HG03354 (cell line): ENCODE measurements around the gene CYP1A1.
A peak's percentile ranks its signal among the peaks of the same experiment; 100 is the strongest.
"Not testable (repeated sequence)": the region's sequence is repeated elsewhere in the genome, so short reads cannot be mapped to it uniquely, and the experiment has no call there.

Source experiments
- ATAC-seq: cut with Tn5 transposase; IDR thresholded peaks from one replicate; pipeline ENCODE4 v1.9.1; 2021; ENCODE audit warnings: mild to moderate bottlenecking; ENCODE audit not compliant: unreplicated experiment, poor library complexity, severe bottlenecking

CYP1A1 gene

DNA sequence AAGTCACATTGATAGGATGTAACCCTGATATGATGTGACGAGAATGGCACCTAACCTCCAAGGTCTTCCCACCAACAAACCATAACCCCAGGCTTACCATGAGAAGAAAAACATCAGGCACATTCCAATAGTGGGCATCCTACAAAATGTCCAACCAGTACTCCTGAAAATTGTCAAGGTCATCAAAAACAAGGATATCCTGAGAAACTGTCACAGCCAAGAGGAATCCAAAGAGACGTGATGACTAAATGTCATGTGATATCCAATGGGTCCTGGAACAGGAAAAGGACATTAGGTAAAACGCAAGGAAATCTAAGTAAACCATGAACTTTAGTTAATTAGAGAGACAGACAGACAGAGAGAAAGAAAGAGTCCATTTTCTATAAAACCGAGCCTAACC, 21.1 kb upstream of the CYP1A1 start:
- no peak for ATAC-seq

- ATAC-seq = no peak
Observed at GRCh38 chr15:74742422-74742821, 17.1 kb upstream of the CYP1A1 start.

DNA sequence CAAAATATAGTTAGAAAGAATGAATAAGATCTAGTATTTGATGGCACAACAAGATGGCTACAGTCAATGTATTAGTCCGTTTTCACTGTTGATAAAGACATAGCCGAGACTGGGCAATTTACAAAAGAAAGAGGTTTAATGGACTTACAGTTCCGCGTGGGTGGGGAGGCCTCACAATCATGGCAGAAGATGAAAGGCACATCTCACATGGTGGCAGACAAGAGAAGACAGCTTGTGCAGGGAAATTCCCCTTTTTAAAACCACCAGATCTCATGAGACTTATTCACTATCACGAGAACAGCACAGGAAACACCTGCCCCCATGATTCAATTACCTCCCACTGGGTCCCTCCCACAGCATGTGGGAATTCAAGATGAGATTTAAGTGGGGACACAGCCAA, 12.9 kb upstream of the CYP1A1 start:
- ATAC-seq = not testable (repeated sequence)

GRCh38 chr15:74735305-74735704, 10.0 kb upstream of the CYP1A1 start:
- ATAC-seq = no peak

DNA sequence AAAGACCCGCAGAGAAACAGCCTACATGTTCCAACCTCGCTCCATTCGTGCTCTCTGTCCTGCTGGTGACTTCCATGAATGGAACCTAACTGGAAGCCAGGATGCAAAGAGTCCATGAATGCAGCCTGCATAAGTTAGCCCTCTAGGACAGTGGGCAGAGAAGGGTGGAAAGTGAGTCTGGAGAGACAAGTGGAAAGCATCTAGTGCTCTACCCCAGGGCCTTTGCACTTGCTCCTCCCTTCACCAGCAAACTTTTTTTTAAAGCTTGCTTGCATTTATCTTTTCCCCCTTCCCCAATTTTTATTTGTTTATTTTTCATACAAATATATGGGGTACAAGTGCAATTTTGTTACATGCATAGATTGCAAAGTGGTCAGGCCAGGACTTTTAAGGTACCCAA, 7.9 kb upstream of the CYP1A1 start:
- ATAC-seq = no peak

GRCh38 chr15:74732846-74733245, 7.5 kb upstream of the CYP1A1 start:
- no peak for ATAC-seq

DNA sequence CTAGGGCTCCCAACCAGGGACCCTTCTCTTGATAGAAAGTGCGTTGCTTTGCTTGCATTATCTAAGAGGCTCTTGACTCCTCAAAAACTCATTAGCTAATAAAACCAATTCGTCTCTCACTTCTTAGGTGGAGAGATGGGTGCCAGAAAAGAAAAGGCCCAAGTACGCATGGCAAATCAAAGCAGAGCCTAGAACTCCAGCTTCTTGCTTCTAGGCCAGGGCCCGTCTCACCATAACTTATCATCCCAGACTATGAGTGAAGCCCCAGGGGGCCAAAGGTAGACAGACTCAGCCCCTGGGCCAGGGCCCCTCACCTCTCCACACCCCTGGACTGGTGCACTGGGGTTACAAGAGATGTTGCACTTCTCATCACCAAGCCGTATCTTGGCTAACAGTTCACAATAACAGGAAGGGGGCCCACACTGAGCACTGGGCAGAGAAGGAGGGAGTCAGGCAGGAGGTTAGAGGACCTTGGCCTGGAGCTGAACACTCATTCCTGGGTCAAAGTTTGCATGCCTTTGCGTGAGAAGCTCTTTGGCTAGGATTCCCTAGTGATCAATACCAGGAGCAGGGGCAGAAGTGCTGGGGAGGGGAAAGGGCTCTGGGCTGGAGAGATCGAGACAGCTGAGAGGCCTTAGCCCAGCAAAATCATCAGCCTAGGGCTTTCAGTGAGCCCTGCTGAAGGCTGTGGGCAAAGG, 5.4 kb upstream of the CYP1A1 start:
- no peak for ATAC-seq

- not testable (repeated sequence) for ATAC-seq
Observed at GRCh38 chr15:74729372-74729771, 4.0 kb upstream of the CYP1A1 start.

- ATAC-seq = not testable (repeated sequence)
Observed at GRCh38 chr15:74728699-74729098, 3.4 kb upstream of the CYP1A1 start.

DNA sequence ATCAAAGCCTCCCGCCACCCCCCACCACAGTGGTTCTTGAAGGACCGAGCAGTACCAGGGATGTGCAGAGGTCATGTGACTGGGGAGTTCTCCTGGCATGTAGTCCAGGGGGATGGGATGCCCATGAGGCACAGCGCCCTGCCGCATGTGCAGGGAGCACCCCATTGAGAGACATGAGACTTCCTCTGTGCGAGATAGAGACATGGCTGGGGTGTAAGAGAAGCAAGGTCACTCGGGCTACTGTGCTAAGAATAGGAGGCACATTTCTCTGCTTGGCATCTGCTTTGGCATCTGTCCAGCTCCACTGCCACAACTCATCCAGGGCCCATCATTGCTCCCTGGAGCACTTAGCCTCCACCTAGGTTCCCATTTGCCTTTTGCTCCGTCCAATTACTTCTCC, 2.4 kb upstream of the CYP1A1 start:
- no peak for ATAC-seq

DNA sequence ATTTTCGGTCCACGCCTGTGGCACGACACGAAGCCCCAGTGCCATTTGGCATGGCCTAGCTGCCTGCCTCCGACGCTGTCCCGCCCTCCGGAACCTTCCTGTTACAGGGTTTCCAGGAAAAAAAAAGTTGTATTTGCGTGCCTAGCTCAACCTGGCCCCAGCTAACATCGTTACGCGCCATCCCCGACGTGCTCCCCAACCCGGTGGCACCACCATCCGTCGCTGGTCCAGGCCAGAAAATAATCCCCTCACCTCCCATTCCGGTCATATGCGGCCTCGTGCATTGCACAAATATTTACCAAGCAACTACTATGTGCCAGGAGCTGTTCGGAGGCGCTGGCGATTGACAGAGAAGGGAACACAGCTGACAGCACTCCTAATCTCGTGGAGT, 1.4 kb upstream of the CYP1A1 start:
- ATAC-seq = no peak

DNA sequence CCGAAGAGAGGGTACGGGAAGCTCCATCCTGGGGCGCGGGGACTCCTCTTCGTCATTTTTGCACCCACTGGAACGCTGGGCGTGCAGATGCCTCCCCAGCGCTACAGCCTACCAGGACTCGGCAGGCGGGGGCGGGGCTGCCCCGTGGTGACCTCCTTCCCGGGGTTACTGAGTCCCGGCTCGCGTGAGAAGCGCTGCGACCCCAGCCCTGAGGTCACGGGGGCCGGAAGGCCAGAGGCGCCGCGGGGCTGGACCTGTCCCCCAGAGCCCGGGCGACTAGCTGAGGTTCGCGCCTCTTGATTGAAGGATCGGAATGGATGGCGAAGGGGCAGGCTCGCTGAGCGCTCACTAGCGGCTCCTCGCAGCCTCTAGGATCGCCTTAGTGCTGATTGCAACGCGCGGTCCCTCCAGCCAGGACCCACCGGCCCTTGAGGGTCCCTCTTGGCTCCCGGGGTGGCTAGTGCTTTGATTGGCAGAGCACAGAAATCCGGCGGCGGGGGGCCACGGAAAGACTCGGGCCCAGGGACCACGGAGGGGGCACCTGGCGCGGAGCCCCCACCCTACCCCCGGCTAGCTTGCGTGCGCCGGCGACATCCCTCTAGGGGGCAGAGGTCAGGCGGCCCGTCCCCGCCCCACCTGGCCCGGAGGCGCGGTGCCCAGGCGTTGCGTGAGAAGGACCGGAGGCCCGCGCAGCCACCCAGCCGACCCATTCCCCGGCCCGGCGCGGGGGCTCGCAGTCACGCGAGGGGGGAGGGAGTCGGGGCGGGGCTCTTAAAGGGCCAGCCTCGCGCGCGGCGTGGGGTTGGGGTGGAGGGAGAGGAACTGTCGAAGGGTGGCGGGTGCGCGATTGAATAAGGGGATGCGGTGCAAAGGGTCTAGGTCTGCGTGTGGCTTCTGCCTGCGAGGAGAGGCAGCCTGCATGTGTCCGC, 781 bp upstream of the CYP1A1 start:
- ATAC-seq = peak; percentile 50

- ATAC-seq = no peak
Observed at GRCh38 chr15:74724570-74725224, 631 bp downstream of the CYP1A1 start.

- no peak for ATAC-seq
Observed at GRCh38 chr15:74723754-74724334, 1.5 kb downstream of the CYP1A1 start.

- ATAC-seq = no peak
Observed at GRCh38 chr15:74723187-74723586, 2.1 kb downstream of the CYP1A1 start.

DNA sequence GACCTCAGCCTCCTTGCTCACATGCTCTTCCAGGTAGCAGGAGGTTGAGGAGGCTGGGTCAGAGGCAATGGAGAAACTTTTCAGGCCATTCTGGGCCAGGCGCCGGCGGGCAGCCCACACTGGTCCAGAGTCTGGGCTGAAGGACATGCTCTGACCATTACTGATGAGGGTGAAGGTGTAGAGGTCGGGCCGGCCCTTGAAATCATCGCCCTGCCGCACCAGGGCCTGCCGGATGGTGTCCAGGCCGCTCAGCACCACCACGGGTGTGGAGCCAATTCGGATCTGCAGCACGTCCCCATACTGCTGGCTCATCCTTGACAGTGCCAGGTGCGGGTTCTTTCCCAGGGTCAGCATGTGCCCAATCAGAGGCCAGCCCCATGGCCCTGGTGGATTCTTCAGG, 2.7 kb downstream of the CYP1A1 start:
- no peak for ATAC-seq

DNA sequence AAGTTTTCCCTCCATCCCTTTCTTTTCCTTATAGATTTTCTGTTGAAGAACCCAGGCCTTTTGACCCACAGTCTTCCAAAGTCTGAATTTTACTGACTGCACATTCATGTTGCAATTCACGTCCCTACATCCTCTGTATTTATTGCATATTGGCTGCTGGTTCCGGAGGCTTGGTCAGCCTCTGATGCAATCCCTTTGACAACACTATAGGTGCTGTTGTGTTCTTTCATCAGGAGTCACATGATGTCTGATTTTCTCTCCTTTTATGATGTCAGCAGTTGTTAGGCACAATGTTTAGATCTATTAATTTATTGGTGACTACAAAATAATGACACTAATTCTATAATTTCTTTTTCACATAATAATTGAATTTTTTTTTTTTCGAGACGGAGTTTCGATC, 8.7 kb downstream of the CYP1A1 start:
- ATAC-seq = no peak

DNA sequence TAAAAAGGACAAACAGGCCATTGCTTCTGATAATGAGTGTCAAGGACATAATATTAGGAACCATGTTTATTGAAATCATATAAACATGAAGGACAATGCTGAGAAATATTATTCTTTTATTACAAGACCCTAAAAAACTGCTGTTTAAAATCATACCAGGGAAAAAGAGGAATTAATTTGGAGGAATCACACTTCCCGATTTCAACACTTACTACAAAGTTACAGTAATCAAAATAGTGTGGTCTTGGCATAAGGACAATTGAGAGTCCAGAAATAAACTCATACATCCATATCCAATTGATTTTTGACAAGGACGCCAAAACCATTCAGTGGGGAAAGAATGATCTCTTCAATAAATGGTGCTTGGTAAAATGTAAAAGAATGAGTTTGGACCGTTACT, 13.0 kb downstream of the CYP1A1 start:
- no peak for ATAC-seq

DNA sequence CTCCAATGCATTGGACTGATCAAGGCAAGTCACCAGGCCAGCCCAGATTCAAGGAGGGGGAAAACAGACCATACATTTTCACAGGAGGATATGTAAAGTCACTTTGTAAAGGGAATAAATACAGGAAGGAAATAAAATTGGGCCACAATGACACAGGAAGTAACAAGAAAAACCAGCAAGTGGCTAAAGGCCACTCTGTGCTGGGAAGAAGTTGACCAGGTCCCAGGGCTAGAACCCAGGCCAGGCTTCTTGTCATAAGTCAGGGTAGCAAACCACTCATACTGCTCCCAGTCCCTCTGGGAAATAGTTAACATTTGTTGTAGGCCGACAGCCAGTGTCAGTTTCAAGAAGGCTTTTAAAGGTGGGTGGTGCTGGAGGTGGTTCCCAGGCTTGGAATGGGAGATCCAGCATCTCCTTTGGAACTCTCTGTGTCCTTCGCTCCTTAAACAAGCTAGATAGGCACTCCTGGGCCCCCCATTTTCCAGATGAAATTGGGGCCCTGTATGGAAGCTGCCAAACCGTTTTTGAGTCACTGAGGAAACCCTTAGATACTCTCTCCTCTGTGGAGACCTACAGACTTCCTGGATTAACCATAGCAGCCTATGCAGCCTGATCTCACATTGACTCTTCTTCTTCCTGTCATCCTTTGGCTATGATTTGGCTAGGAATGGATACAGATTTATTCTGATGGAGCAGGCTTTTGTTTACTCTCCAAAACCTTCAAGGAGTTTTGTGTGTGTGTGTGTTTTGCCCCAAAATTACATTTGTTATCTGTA, 14.8 kb downstream of the CYP1A1 start:
- no peak for ATAC-seq

- ATAC-seq = no peak
Observed at GRCh38 chr15:74709892-74710291, 15.4 kb downstream of the CYP1A1 start.
